ENCODE measurements around the gene TIPARP.
A peak's percentile ranks its signal among the peaks of the same experiment; 100 is the strongest.
"Not testable (repeated sequence)": the region's sequence is repeated elsewhere in the genome, so short reads cannot be mapped to it uniquely, and the experiment has no call there.

The TIPARP gene

GRCh38 chr3:156676768-156677479 lies 2.5 kb downstream of the TIPARP start:
- DNase-seq, result peak; percentile 71

GRCh38 chr3:156677536-156677935 lies 3.1 kb downstream of the TIPARP start:
- DNase-seq, result no peak

DNA sequence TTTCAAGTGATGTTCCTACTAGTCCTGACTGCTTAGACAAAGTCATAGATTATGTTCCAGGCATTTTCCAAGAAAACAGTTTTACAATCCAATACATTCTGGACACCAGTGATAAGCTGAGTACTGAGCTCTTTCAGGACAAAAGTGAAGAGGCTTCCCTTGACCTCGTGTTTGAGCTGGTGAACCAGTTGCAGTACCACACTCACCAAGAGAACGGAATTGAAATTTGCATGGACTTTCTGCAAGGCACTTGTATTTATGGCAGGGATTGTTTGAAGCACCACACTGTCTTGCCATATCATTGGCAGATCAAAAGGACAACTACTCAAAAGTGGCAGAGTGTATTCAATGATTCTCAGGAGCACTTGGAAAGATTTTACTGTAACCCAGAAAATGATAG lies 3.8 kb downstream of the TIPARP start:
- no peak for DNase-seq

GRCh38 chr3:156680243-156680914 lies 6.0 kb downstream of the TIPARP start:
- no peak for DNase-seq

- no peak for DNase-seq
These were observed 6.6 kb downstream of the TIPARP start for GRCh38 chr3:156681002-156681401.

GRCh38 chr3:156682501-156682900 lies 8.1 kb downstream of the TIPARP start:
- DNase-seq, result no peak

DNA sequence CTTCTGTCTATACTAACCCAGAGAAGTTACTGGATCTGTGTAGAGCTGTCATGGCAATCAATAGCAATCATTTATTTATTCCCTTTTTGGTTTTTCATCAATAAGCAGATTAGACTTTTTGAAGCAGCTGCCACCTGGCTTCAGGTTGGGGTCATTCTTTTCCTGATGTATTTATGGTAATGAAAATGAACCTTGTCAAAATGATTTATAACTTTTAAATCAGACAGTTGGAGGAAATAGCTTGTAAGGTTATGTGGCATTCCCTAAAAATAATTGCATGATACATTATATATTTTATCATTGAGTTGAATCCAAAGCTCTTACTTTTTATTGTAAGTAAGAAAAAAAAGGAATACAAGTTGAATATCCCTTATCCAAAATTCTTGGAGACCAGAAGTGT lies 8.6 kb downstream of the TIPARP start:
- no peak for DNase-seq

DNA sequence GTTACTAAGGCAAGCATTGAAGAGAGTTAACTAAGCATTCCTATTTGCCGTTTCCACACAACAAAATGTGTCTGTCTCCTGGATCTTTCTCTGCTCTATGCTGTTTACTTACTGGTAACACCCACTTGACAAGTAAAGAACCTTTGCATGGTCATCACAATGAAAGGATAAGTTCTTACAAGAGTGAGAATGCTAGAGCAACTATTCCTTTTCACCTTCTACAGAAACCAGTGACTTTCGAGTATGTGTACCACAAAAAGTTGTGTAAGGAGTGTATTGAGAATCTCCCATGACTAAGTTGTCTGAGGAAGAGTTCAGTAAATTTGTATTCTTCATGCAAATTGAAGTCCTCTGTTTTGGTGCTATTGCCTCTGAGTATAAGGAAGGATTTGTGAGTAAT lies 10.8 kb downstream of the TIPARP start:
- DNase-seq, result no peak

DNA sequence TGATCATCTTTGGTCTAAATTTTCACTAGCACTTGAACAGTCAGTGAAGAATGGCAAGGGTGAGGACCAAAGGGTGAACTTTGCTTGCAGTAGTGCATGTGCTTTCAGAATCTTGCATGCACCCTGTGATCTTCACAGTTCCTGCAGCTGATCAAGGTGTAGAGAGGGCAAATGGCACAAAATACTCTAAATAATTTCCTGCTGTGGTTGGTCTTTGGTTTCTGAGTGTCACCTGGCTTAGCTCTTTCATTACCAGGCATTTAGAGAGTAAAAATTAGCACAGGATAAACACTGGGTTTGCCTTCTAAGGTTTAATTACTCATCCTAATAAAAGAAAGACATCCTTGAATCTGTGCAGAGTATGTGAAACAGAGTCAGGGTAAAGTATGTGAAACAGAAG lies 11.4 kb downstream of the TIPARP start:
- no peak for DNase-seq

- no peak for DNase-seq
These were observed 12.6 kb downstream of the TIPARP start for GRCh38 chr3:156687023-156687422.

DNA sequence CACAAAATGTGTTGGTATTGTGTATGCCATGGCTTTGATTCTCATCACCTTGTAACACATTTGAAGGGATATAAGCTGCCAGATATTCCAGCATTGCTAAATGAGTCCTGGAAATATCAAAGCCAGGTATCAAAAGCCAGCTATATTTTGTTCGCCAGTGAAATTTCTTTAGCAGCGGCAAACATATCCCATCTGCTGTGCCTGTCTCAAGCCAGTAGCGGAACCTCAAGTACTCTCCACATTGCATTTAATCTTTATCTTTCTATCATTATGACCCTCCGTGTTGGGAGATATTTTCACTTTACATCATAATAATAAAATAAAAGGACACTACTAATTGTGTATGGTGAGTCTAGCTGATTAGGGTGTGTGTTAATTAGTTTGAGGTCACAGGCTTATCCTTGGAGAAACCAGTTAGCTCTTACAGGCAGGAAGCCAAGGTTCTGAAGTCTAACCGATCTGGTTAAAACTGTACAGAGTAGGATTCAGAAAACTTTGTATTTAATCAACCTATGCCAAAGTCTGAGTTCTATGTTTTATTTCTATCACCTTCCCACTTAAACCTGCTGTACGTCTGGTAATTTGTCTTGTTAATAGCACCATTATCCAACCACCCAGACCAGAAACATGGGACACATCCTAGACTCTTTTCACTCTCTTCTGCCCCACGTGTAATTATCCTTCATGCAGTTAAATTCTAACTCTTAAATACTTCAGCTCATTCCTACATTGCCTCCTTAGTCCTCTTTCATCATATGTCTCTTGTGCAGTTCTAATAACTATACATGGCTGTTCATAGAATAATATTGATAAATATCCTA lies 14.5 kb downstream of the TIPARP start:
- no peak for DNase-seq

GRCh38 chr3:156689608-156690007 lies 15.2 kb downstream of the TIPARP start:
- no peak for DNase-seq

DNA sequence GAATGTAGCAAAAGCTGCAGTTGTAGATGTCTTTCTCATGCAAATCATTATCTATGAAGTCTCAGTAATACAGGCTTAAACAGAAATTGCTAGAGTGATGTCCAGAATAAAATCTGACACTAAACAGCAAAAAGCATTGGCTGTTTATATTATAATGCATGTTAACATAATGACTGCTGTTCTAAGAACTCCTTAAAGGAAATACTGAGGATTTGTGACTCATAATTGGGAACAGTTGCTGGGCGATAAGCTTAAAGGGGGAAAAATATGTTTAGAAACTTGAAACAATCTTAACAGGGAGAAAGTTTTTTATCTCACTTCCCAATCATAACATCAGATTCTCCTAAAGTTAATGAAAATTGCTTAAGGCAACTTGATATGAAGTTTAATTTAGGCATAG lies 17.5 kb downstream of the TIPARP start:
- no peak for DNase-seq

GRCh38 chr3:156693166-156693565 lies 18.8 kb downstream of the TIPARP start:
- DNase-seq, result no peak

- no peak for DNase-seq
These were observed 20.1 kb downstream of the TIPARP start for GRCh38 chr3:156694536-156694935.

DNA sequence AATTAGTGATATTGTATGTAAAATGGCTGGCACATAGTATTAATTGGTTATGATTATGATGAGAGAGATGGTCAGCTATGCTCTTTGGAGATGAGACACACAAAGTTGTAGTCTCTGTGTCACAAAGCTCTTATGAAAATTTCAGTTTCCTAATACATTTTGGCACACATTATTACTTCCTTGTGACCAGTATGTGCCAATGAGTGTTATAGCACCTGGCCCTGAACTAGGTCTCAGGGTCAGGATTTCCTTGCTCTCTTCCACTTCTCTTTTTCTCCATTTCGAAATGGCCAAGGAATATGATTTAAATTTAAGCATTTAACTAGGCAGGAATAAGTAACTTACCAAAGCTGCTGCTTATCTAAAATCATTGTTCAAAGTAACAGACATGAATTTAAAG lies 28.0 kb downstream of the TIPARP start:
- DNase-seq, result no peak

GRCh38 chr3:156704370-156705036 lies 30.1 kb downstream of the TIPARP start:
- no peak for DNase-seq

DNA sequence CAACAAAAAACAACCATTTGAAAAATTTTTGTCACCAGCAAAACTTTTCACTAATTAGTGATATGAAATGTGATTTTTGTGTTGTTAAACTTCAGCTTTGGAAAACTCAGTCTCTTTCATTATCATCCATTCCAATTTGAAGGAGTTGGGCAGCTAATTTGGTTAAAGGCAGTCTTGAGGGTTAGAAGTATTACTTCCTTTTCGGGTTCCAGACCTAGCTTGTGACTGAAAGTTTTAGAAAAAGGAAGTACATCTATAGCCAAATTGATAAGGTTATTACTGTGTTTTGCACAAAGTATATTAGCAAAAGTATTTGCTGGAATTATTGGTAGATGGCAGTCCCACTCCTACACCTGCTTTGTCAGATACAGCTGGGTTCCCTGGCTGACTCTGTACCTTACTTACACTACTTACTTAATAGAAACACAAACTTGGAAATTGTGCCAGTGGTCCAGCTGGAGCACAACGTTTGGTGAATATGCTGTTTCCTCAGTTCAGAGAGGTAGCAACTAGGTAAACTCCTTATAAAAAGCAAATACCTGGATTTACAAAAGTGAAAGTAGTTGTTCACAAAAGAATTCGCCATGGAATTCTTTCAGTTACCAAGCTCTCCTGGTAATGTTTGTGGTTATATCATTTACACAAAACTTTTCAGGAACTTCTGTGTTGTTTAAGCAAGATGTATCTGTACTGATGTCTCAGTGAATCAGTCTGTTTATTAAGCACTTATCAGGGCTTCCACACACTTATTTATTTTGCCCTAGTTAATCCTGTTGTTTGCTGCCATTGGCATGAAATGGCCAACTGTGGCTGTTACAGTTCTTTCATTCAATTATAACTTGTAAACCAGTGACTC lies 31.6 kb downstream of the TIPARP start:
- DNase-seq, result no peak

DNA sequence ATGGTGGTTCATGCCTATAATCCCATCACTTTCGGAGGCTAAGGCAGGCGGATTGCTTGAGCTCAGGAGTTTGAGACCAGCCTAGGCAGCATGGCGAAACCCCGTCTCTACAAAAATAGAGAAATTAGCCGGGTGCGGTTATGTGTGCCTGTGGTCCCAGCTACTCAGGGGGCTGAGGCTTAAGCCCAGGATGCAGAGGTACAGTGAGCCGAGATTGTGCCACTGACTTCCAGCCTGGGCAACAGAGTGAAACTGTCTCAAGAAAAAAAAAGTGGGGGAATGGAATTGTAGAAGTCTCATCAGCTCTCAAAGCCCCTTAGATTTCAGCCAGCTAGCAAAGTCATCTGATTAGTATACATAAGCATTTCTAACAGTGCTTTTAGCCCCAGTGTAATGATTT lies 33.2 kb downstream of the TIPARP start:
- DNase-seq, result no peak

DNA sequence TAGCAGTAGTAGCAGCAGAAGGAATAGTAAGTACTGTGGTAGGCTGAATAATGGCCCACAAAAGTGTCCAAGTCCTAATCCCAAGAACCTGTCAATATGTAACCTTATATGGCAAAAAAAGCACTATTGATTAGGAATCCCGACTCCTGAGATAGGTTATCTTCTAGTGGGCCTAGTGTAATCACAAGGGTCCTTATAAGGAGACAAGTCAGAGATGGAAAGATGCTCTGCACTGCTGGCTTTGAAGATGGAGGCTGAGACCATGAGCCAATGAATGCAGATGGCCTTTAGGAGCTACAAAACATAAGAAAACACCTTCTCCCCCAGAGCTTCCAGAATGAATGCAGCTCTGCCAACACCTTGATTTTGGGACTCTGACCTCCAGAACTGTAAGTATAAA lies 36.0 kb downstream of the TIPARP start:
- no peak for DNase-seq

- DNase-seq, result no peak
These were observed 36.7 kb downstream of the TIPARP start for GRCh38 chr3:156711113-156711512.

DNA sequence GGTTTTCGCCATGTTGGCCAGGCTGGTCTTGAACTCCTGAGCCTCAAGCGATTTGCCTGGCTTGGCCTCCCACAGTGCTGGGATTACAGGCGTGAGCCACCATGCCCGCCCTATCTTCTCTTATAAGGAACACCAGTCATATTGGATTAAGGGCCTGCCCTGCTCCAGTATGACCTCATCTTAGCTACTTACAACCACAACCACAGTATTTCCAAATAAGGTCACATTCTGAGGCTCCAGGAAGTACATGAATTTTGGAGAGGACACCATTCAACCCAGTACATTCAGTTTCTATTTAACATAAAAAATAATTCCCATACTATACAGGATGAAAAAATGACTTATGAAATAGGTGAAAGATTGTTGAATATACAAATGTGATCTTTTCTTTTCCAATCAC lies 37.6 kb downstream of the TIPARP start:
- not testable (repeated sequence) for DNase-seq

Measured in activated CD4-positive, alpha-beta T cell treated with anti-CD3 and anti-CD28 coated beads, Interleukin-2, amount 50 U/mL, for 16 hours (primary cell).